Nephron (organoid): Measurements from ENCODE around the gene XPO6.

Experiments used
- H3K27ac Mint-ChIP-seq, 3 experiments: 2 replicates each; pipeline ENCODE4 v1.8.0; 2020; ENCODE audit warnings: mixed read lengths in 3 of 3, mild to moderate bottlenecking in 2 of 3, moderate library complexity in 1 of 3
- H3K27me3 Mint-ChIP-seq: 2 replicates; pipeline ENCODE4 v1.8.0; 2021; ENCODE audit warnings: low read depth, mild to moderate bottlenecking, moderate library complexity, mixed read lengths
- H3K36me3 Mint-ChIP-seq: 2 replicates; pipeline ENCODE4 v1.8.0; 2020; ENCODE audit warnings: low read depth, mixed read lengths
- H3K4me1 Mint-ChIP-seq: 2 replicates; pipeline ENCODE4 v1.8.0; 2020; ENCODE audit warnings: mixed read lengths
- H3K4me3 Mint-ChIP-seq, 3 experiments: 2 replicates each; pipeline ENCODE4 v1.8.0; 2020; ENCODE audit warnings: mild to moderate bottlenecking in 3 of 3, mixed read lengths in 3 of 3, moderate library complexity in 2 of 3
- H3K9me3 Mint-ChIP-seq: 2 replicates; pipeline ENCODE4 v1.8.0; 2020; ENCODE audit warnings: mixed read lengths
- TF ChIP-seq, protein P1 (sequence below), 3 experiments: fragments of 200-600 bp; sonication (generic); IDR thresholded peaks; one replicate each; pipeline ENCODE4 v1.5.0; 2021; ENCODE audit warnings: antibody characterized with exemption in 3 of 3; ENCODE audit not compliant: unreplicated experiment in 3 of 3

The XPO6 gene

DNA sequence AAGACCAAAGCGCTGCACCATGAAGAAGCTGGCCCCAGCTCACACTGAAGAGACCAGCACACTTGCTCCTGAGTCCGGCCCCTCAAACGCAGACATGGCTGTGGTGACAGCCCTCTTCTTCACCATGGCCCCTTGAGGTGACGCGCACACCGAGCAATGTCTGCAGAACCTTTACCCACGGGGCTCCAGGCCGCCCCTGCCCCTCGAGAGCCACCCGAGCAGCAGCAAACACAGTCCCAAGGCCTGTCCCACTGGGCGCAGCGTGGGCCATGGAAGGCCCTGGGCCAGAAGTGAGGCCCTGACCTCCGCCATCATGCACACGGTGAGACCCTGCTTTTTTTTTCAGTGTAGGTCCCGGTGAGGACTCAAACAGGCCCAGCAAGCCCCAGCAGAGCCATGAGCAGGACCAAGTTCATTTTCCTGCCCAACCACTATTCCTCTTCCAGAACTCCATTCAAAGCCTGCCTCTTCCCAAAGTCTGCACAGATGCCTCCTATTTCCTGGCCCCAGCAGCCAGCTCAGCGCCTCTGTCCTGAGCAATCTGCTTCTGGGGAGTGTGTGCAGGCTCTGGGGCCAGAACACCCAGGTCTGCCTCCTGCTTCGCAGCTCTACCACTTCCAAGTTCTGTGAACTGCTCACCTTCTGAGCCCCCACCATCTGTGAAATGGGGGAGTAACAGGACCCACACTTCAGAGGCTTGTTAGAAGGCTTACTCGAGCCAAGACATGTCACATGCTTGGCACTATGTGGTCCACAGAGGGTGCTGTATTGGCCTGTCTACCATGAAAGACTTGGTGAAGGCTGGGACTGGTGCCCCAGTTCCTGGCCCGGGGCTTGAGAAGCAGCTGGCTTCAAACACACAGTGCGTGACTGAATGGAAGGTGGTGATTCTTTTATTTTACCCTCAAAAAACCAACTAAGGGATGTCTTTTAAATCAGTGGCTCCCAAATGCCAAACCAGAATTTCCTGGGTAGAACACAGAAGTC, 112.5 kb downstream of the XPO6 start:
- no peaks in the 10 kb centered on the region for H3K9me3 Mint-ChIP-seq
- H3K4me3 Mint-ChIP-seq, result no peak overlapping the region
- H3K27me3 Mint-ChIP-seq, result no peaks in the 10 kb centered on the region
- TF ChIP-seq, protein P1, sequence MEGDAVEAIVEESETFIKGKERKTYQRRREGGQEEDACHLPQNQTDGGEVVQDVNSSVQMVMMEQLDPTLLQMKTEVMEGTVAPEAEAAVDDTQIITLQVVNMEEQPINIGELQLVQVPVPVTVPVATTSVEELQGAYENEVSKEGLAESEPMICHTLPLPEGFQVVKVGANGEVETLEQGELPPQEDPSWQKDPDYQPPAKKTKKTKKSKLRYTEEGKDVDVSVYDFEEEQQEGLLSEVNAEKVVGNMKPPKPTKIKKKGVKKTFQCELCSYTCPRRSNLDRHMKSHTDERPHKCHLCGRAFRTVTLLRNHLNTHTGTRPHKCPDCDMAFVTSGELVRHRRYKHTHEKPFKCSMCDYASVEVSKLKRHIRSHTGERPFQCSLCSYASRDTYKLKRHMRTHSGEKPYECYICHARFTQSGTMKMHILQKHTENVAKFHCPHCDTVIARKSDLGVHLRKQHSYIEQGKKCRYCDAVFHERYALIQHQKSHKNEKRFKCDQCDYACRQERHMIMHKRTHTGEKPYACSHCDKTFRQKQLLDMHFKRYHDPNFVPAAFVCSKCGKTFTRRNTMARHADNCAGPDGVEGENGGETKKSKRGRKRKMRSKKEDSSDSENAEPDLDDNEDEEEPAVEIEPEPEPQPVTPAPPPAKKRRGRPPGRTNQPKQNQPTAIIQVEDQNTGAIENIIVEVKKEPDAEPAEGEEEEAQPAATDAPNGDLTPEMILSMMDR (IDR thresholded peaks at IDR 0.05; ENCODE audit: unreplicated experiment in 3 of 3), result no peak
- H3K36me3 Mint-ChIP-seq, result peaks cover 50% of the 10 kb centered on the region
- H3K4me1 Mint-ChIP-seq, result no peaks in the 10 kb centered on the region
- H3K27ac Mint-ChIP-seq, result no peak overlapping the region

DNA sequence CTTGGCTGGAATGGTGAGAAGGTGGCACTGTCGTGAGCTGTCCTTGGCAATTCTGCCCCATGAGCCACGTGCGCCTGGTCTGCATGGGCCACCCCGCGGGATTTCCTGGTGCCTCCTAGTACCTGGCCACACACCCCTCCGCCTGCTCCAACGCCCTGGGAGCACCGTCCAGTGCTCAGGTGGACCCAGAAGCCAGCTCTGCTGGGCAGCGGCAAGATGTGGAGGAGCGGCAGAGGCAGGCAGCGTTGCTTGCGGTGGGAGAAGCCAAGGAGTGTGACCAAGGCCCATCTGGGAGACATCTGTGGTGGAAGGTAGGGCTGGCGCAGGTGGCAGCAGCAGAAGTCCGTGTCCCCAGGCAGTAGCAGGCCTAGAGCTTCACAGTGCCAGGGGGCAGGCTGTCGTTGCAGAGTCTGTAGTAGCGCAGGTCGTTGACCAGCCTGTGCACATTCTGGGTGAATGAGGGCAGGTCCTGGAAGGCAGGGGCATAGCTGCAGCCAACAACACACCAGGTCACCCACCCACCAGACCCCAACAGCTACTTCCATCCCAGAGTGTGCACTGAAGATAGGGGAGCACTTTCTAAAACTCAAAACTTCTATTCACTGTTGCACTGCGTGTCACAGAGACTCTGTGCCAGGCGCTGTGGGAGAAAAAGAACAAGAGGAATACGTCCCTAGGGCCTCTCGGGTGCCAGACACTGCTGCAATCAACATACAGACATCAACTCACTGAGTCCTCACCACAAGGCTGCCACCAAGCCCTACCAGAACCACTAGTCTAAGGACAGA, 113.4 kb downstream of the XPO6 start:
- no peaks in the 10 kb centered on the region for H3K9me3 Mint-ChIP-seq
- TF ChIP-seq, protein P1 (IDR thresholded peaks at IDR 0.05; ENCODE audit: unreplicated experiment in 3 of 3), result no peak
- no peak overlapping the region for H3K27ac Mint-ChIP-seq
- no peaks in the 10 kb centered on the region for H3K27me3 Mint-ChIP-seq
- H3K36me3 Mint-ChIP-seq, result peaks cover 42% of the 10 kb centered on the region
- no peak overlapping the region for H3K4me3 Mint-ChIP-seq
- H3K4me1 Mint-ChIP-seq, result no peaks in the 10 kb centered on the region

DNA sequence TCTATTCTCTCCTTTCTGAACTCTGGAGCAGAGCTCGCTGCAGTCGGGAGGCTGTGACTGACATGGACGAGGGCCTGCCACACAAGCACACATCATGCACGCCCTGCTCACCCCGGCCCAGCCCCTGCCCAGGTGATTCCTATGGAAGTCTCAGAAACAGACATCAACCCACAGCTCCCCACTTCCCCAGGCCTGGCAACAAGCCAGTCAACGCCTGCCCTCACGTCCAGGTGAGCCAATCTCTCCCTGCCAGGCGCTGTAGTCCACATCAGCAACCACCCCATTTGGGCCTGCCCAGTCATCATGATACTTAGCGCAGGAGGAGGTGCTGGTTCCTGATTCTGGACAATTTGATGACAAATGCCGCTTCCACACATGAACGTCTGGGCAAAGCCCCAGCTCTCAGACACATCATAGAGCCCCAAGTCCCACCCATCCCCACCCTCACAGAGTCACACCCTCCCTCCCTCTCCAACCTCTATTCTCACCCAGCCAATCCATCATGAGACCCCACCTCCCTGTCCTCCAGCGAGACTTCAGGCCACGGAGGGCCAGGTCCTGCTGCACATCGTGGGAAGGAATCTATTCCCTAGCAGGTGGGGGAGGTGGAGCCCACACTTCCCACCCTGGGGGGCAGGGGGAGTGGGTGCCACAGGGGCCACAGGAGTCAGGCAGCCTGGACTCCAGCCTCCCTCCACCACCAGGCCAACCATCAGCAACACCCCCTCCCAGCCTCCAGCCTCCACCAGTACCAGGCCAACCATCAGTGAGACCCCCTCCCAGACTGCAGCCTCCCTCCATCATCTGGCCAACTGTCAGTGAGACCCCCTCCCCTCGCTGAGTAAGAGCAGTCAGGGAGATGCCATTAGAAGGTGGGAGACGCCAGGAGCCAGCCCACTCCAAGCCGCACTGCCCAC, 114.5 kb downstream of the XPO6 start:
- Mint-ChIP-seq H3K4me3 (no peak overlapping the region), H3K9me3 (no peaks in the 10 kb centered on the region)

DNA sequence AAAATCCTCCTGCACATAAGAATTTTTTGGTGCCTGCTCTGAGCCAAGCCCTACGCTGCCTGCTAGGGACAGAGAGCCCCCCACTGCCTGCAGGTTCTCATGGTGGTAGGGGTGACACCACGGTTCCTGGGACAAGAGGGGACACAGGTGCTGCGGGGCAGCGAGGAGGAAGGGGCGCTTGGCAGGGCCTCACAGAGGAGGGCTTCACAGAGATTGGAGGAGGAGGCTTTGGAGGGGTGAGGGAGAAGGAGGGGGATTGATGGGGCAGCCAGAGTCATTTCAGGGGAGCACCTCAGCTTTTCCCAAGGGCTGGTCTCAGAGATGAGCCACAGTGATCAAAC, 118.4 kb downstream of the XPO6 start:
- H3K36me3 Mint-ChIP-seq, result peaks cover 13% of the 10 kb centered on the region
- H3K27ac Mint-ChIP-seq, result peak overlapping the region in 1 of 3 experiments; percentile 11
- H3K4me3 Mint-ChIP-seq, result no peak overlapping the region
- H3K4me1 Mint-ChIP-seq, result no peaks in the 10 kb centered on the region
- no peaks in the 10 kb centered on the region for H3K9me3 Mint-ChIP-seq
- H3K27me3 Mint-ChIP-seq, result no peaks in the 10 kb centered on the region
- TF ChIP-seq, protein P1 (IDR thresholded peaks at IDR 0.05; ENCODE audit: unreplicated experiment in 3 of 3), result no peak

More for the DNA sequence above, 114.5 kb downstream of the XPO6 start:
- H3K4me1 Mint-ChIP-seq, result no peaks in the 10 kb centered on the region
- peaks cover 34% of the 10 kb centered on the region for H3K36me3 Mint-ChIP-seq
- TF ChIP-seq, protein P1 (IDR thresholded peaks at IDR 0.05; ENCODE audit: unreplicated experiment in 3 of 3), result no peak
- H3K27me3 Mint-ChIP-seq, result no peaks in the 10 kb centered on the region
- H3K27ac Mint-ChIP-seq, result no peak overlapping the region

DNA sequence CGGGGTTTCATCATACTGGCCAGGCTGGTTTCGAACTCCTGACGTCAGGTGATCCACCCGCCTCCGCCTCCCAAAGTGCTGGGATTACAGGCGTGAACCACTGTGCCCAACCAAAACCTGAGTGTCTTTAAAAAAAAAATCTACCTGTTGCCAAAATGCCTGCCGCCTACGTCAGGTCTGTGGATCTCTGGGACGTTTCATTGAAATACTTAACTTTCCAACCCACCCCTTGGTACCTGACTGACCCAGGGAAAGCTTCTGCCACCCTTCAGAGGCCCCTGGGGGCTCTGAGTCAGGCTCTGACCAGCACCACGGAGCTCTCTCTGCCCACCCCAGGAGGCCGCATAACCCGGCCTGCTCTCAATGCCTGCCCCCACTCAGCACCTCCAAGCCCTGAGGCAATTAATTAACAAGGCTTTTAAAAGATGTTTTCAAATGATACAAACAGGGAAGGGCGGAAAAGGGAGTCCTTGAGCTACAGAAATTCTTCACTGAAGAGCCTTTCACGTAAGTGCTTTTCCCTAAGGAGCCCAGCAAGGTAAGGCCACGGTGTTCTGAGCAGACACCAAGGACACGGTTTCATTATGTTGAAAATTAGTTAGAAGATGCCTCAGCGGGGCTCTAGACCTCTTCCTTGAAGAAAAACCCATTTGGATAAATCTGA, 118.9 kb downstream of the XPO6 start:
- H3K27me3 Mint-ChIP-seq, result no peaks in the 10 kb centered on the region
- H3K36me3 Mint-ChIP-seq, result peaks cover 11% of the 10 kb centered on the region
- H3K4me1 Mint-ChIP-seq, result no peaks in the 10 kb centered on the region

More for the DNA sequence above, 118.9 kb downstream of the XPO6 start:
- H3K9me3 Mint-ChIP-seq, result no peaks in the 10 kb centered on the region
- H3K4me3 Mint-ChIP-seq, result peak overlapping the region in 1 of 3 experiments; percentile 25
- TF ChIP-seq, protein P1 (IDR thresholded peaks at IDR 0.05; ENCODE audit: unreplicated experiment in 3 of 3), result no peak
- peak overlapping the region in 2 of 3 experiments; percentile 11 to 44 for H3K27ac Mint-ChIP-seq
